A549 (cell line): Measurements from ENCODE around the gene NSD1.

Experiments
- BCL3 ChIP-seq: fragments of >200 bp; sonication (Bioruptor Twin); formaldehyde crosslinking; IDR thresholded peaks from 3 replicates; pipeline ENCODE4 v1.6.1; 2016
- CEBPB ChIP-seq, 2 experiments: fragments of >200 bp in 1 of 2; sonication (Bioruptor Twin) in 1 of 2; formaldehyde crosslinking in 1 of 2; IDR thresholded peaks; 2 replicates each; pipeline ENCODE4 v1.6.1; 2012 to 2016
- CTCF ChIP-seq: fragments of >200 bp; sonication (Bioruptor Twin); formaldehyde crosslinking; IDR thresholded peaks from 3 replicates; pipeline ENCODE4 v1.5.1; 2016
- ELK1 ChIP-seq: fragments of 150-350 bp; IDR thresholded peaks from 2 replicates; pipeline ENCODE4 v1.6.1; 2014; ENCODE audit warnings: low read depth, mild to moderate bottlenecking, low read length
- EP300 ChIP-seq, 2 experiments: fragments of >200 bp; sonication (Bioruptor Twin); formaldehyde crosslinking; IDR thresholded peaks; 2 replicates in 1 of 2; 3 replicates in 1 of 2; pipeline ENCODE4 v1.6.1; 2016 to 2017
- HDAC2 ChIP-seq: fragments of 200-600 bp; sonication (generic); IDR thresholded peaks from 2 replicates; pipeline ENCODE4 v1.6.1; 2016
- KDM1A ChIP-seq: fragments of 200-600 bp; sonication (generic); IDR thresholded peaks from 2 replicates; pipeline ENCODE4 v1.6.1; 2016; ENCODE audit warnings: low read depth, mild to moderate bottlenecking
- MAX ChIP-seq: IDR thresholded peaks from 2 replicates; pipeline ENCODE4 v1.6.1; 2012
- RAD21 ChIP-seq, 2 experiments: fragments of >200 bp in 1 of 2; sonication (Bioruptor Twin) in 1 of 2; formaldehyde crosslinking in 1 of 2; IDR thresholded peaks in 1 of 2; conservative IDR thresholded peaks in 1 of 2; 2 replicates in 1 of 2; 3 replicates in 1 of 2; pipeline ENCODE4 v1.6.1; 2012 to 2018; ENCODE audit warnings: inconsistent platforms in 1 of 2
- SMC3 ChIP-seq: fragments of >200 bp; sonication (Bioruptor Twin); formaldehyde crosslinking; IDR thresholded peaks from 3 replicates; pipeline ENCODE4 v1.6.1; 2018; ENCODE audit warnings: inconsistent platforms
- USF2 ChIP-seq: fragments of 450-650 bp; IDR thresholded peaks from 2 replicates; pipeline ENCODE4 v1.6.1; 2014; ENCODE audit warnings: antibody characterized with exemption
- ZC3H11A ChIP-seq: fragments of 450-650 bp; IDR thresholded peaks from 2 replicates; pipeline ENCODE4 v1.6.1; 2014; ENCODE audit warnings: antibody characterized with exemption, mild to moderate bottlenecking

GRCh38 chr5:177131019-177131320 lies 2.6 kb upstream of the NSD1 start:
- TF ChIP-seq EP300 (IDR thresholded peaks at IDR 0.05) = no peak
- no peak for TF ChIP-seq CTCF
- no peak for TF ChIP-seq RAD21 (conservative IDR thresholded peaks at IDR 0.05 in 1 of 2, IDR thresholded peaks at IDR 0.05 in 1 of 2)
- no peak for TF ChIP-seq MAX
- no peak for TF ChIP-seq ZC3H11A
- TF ChIP-seq SMC3 = no peak
- TF ChIP-seq KDM1A = no peak
- TF ChIP-seq CEBPB (IDR thresholded peaks at IDR 0.05) = no peak
- TF ChIP-seq HDAC2 = no peak
- TF ChIP-seq BCL3 = no peak
- no peak for TF ChIP-seq USF2
- TF ChIP-seq ELK1 = no peak
